Panc1 (cell line): Measurements from ENCODE around the gene RAP1GAP2.

Experiments
- CTCF ChIP-seq: fragments of 450-650 bp; IDR thresholded peaks from 2 replicates; pipeline ENCODE4 v1.5.1; 2017; ENCODE audit warnings: mild to moderate bottlenecking
- POLR2AphosphoS5 ChIP-seq: IDR thresholded peaks from 2 replicates; pipeline ENCODE4 v1.6.1; 2012; ENCODE audit warnings: mild to moderate bottlenecking, low read depth, low read length, moderate library complexity
- REST ChIP-seq, 2 experiments: IDR thresholded peaks; 2 replicates each; pipeline ENCODE4 v1.6.1; 2011 to 2012; ENCODE audit warnings: low read depth in 2 of 2, control low read depth in 1 of 2, low read length in 1 of 2, mild to moderate bottlenecking in 1 of 2, moderate library complexity in 1 of 2; ENCODE audit not compliant: insufficient read depth in 1 of 2
- SIN3A ChIP-seq: IDR thresholded peaks from 2 replicates; pipeline ENCODE4 v1.6.1; 2012; ENCODE audit warnings: low read depth, mild to moderate bottlenecking, low read length, moderate library complexity, borderline replicate concordance; ENCODE audit not compliant: insufficient read depth

GRCh38 chr17:3037259-3037658 lies 241.0 kb downstream of the RAP1GAP2 start:
- TF ChIP-seq CTCF: no peak
- no peak for TF ChIP-seq POLR2AphosphoS5
- TF ChIP-seq REST (IDR thresholded peaks at IDR 0.05; ENCODE audit: insufficient read depth in 1 of 2, low read depth in 2 of 2, low read length in 1 of 2): no peak
- TF ChIP-seq SIN3A: no peak
